HG02938 (cell line): ENCODE results near the gene C3orf18.
"Not testable (repeated sequence)": the region's sequence is repeated elsewhere in the genome, so short reads cannot be mapped to it uniquely, and the experiment has no call there.

Source experiments
- ATAC-seq: cut with Tn5 transposase; IDR thresholded peaks from one replicate; pipeline ENCODE4 v1.9.1; 2021; ENCODE audit warnings: mild to moderate bottlenecking, moderate library complexity; ENCODE audit not compliant: unreplicated experiment

C3orf18 gene

GRCh38 chr3:50525191-50525910 is 42.2 kb downstream of the C3orf18 start:
- ATAC-seq, result no peak

- no peak for ATAC-seq
These were observed 42.8 kb downstream of the C3orf18 start for GRCh38 chr3:50524746-50525145.

- no peak for ATAC-seq
These were observed 44.2 kb downstream of the C3orf18 start for GRCh38 chr3:50523279-50523811.

GRCh38 chr3:50521572-50521971 is 46.0 kb downstream of the C3orf18 start:
- ATAC-seq, result no peak

- ATAC-seq, result no peak
These were observed 46.7 kb downstream of the C3orf18 start for GRCh38 chr3:50520849-50521248.

- ATAC-seq, result no peak
These were observed 48.0 kb downstream of the C3orf18 start for GRCh38 chr3:50519471-50520089.

GRCh38 chr3:50518436-50518835 is 49.1 kb downstream of the C3orf18 start:
- no peak for ATAC-seq

- ATAC-seq, result no peak
These were observed 49.8 kb downstream of the C3orf18 start for GRCh38 chr3:50517721-50518206.

GRCh38 chr3:50516440-50516871 is 51.1 kb downstream of the C3orf18 start:
- no peak for ATAC-seq

- no peak for ATAC-seq
These were observed 51.7 kb downstream of the C3orf18 start for GRCh38 chr3:50515565-50516439.

GRCh38 chr3:50512908-50513307 is 54.6 kb downstream of the C3orf18 start:
- not testable (repeated sequence) for ATAC-seq

- no peak for ATAC-seq
These were observed 55.4 kb downstream of the C3orf18 start for GRCh38 chr3:50512131-50512530.

GRCh38 chr3:50510325-50510724 is 57.2 kb downstream of the C3orf18 start:
- ATAC-seq, result no peak

- ATAC-seq, result no peak
These were observed 57.8 kb downstream of the C3orf18 start for GRCh38 chr3:50509715-50510114.

GRCh38 chr3:50508821-50509220 is 58.7 kb downstream of the C3orf18 start:
- ATAC-seq, result no peak
